ENCODE results near the gene ASAP3. TPM values are rescaled to one million over a fixed set of nuclear protein-coding genes. Genes with fewer than 3 reads are reported as not detected.

ASAP3 gene
- total and polyA plus RNA-seq, 9 of the 15 experiments (the other 6 are each of a cell fraction or from before 2014, with no cell fraction given) = 1.7 to 31.2 (median 17.4) TPM

DNA sequence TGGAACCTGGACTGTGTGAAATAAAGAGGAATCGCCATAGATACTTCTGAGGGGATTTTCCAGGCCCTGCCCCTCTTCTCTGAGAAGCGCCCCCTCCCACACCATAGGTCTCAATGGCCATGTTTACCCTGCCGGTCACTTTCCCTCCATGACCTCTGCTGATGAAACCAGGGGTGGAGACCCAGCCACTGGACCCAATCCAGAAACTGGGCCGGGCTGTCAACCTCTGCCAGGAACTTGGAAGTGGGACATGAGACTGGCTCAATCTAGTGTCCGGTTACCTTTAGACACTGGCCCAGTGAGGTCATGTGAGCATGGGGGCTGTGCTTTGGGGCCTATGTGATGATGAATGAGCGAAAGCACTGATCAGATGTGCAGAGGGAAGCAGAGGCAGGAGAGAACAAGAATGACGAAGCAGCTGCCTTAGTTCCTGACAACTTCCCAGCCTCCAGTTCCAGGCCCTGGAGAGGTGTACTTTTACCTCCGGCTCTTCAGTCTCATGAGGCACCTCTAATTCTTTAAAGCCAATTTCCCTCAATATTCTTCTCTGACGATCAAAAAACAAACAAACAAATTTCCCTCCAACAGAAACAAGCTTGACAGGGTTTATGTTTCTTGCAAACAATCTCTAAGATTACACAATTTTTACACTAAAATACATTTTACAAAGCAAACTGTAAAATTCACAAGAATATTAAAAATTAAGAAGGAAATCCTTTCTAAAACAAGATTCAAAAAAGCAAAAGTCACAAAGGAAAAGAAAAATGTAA lies 4.9 kb downstream of the ASAP3 start (continued):
- TF ChIP-seq, protein P1, sequence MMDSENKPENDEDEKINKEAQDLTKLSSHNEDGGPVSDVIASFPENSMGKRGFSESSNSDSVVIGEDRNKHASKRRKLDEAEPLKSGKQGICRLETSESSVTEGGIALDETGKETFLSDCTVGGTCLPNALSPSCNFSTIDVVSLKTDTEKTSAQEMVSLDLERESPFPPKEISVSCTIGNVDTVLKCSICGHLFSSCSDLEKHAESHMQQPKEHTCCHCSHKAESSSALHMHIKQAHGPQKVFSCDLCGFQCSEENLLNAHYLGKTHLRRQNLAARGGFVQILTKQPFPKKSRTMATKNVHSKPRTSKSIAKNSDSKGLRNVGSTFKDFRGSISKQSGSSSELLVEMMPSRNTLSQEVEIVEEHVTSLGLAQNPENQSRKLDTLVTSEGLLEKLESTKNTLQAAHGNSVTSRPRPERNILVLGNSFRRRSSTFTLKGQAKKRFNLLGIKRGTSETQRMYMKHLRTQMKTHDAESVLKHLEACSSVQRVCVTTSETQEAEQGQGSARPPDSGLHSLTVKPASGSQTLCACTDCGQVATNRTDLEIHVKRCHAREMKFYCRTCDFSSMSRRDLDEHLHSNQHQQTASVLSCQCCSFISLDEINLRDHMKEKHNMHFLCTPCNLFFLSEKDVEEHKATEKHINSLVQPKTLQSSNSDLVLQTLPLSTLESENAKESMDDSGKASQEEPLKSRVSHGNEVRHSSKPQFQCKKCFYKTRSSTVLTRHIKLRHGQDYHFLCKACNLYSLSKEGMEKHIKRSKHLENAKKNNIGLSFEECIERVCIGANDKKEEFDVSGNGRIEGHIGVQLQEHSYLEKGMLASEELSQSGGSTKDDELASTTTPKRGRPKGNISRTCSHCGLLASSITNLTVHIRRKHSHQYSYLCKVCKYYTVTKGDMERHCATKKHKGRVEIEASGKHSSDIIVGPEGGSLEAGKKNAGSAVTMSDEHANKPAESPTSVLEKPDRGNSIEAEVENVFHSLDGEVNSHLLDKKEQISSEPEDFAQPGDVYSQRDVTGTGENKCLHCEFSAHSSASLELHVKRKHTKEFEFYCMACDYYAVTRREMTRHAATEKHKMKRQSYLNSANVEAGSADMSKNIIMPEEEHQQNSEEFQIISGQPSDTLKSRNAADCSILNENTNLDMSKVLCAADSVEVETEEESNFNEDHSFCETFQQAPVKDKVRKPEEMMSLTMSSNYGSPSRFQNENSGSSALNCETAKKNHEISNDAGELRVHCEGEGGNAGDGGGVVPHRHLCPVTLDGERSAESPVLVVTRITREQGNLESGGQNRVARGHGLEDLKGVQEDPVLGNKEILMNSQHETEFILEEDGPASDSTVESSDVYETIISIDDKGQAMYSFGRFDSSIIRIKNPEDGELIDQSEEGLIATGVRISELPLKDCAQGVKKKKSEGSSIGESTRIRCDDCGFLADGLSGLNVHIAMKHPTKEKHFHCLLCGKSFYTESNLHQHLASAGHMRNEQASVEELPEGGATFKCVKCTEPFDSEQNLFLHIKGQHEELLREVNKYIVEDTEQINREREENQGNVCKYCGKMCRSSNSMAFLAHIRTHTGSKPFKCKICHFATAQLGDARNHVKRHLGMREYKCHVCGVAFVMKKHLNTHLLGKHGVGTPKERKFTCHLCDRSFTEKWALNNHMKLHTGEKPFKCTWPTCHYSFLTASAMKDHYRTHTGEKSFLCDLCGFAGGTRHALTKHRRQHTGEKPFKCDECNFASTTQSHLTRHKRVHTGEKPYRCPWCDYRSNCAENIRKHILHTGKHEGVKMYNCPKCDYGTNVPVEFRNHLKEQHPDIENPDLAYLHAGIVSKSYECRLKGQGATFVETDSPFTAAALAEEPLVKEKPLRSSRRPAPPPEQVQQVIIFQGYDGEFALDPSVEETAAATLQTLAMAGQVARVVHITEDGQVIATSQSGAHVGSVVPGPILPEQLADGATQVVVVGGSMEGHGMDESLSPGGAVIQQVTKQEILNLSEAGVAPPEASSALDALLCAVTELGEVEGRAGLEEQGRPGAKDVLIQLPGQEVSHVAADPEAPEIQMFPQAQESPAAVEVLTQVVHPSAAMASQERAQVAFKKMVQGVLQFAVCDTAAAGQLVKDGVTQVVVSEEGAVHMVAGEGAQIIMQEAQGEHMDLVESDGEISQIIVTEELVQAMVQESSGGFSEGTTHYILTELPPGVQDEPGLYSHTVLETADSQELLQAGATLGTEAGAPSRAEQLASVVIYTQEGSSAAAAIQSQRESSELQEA (IDR thresholded peaks at IDR 0.05; ENCODE audit: low read depth) = no peak
- TF ChIP-seq POLR2A (conservative IDR thresholded peaks at IDR 0.05) (peak; percentile 61; the same call in 1 of the 2 replicates), ZNF512 (tag; IDR thresholded peaks at IDR 0.05) (no peak), ZNF518B (CRISPR knock-in tag; IDR thresholded peaks at IDR 0.05) (no peak), ZBTB5 (IDR thresholded peaks at IDR 0.05) (no peak), KAT8 (IDR thresholded peaks at IDR 0.05; ENCODE audit: low read depth) (no peak), BMI1 (IDR thresholded peaks at IDR 0.05; ENCODE audit: low read length) (no peak), ZNF143 (CRISPR knock-in tag; IDR thresholded peaks at IDR 0.05) (no peak)
- TF ChIP-seq, protein P2, sequence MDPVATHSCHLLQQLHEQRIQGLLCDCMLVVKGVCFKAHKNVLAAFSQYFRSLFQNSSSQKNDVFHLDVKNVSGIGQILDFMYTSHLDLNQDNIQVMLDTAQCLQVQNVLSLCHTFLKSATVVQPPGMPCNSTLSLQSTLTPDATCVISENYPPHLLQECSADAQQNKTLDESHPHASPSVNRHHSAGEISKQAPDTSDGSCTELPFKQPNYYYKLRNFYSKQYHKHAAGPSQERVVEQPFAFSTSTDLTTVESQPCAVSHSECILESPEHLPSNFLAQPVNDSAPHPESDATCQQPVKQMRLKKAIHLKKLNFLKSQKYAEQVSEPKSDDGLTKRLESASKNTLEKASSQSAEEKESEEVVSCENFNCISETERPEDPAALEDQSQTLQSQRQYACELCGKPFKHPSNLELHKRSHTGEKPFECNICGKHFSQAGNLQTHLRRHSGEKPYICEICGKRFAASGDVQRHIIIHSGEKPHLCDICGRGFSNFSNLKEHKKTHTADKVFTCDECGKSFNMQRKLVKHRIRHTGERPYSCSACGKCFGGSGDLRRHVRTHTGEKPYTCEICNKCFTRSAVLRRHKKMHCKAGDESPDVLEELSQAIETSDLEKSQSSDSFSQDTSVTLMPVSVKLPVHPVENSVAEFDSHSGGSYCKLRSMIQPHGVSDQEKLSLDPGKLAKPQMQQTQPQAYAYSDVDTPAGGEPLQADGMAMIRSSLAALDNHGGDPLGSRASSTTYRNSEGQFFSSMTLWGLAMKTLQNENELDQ (CRISPR knock-in tag; IDR thresholded peaks at IDR 0.05; ENCODE audit: borderline replicate concordance) = no peak
